Bronchial epithelial cell (primary cell): ENCODE results near the gene CD55. TPM values are rescaled to one million over a fixed set of nuclear protein-coding genes. Genes with fewer than 3 reads are reported as not detected.

Experiments used
- DNase-seq: peaks from one replicate; pipeline ENCODE4 v3.0.0-alpha.2; 2010; ENCODE audit warnings: low read depth
- FAIRE-seq: peaks from 2 replicates; lab custom pipeline; 2011; peaks lifted over from hg19 to GRCh38; lab: Jason Lieb, UNC
- H3K27me3 ChIP-seq: 2 replicates; pipeline ENCODE4 v1.5.1; 2011; ENCODE audit warnings: low read length; ENCODE audit not compliant: control insufficient read depth, insufficient read depth
- H3K36me3 ChIP-seq: 2 replicates; pipeline ENCODE4 v1.5.1; 2011; ENCODE audit warnings: low read length; ENCODE audit not compliant: control insufficient read depth, insufficient read depth
- H3K4me3 ChIP-seq: 2 replicates; pipeline ENCODE4 v1.5.1; 2011; ENCODE audit warnings: mild to moderate bottlenecking, low read depth, low read length, control low read depth
- CTCF ChIP-seq: IDR thresholded peaks from 2 replicates; pipeline ENCODE4 v1.5.1; 2011; ENCODE audit warnings: mild to moderate bottlenecking, moderate library complexity, low read length, control low read depth, inconsistent platforms; ENCODE audit not compliant: insufficient read depth, severe bottlenecking
- total RNA-seq: library from RNA; depleted of rRNA; stranded (reverse); fragments of >200 nt; gene quantifications from 2 replicates; pipeline ENCODE4 v1.2.1, GENCODE V29; 2014

CD55 gene
- total RNA-seq, 1 donor from 2014 or later: 85.3 TPM

GRCh38 chr1:207333620-207334019, 12.1 kb downstream of the CD55 start:
- FAIRE-seq: no peak
- DNase-seq: no peak
- TF ChIP-seq CTCF: no peak
- Histone ChIP-seq H3K36me3 (peaks cover 14% of the 10 kb centered on the region), H3K4me3 (no peak overlapping the region), H3K27me3 (no peaks in the 10 kb centered on the region)

DNA sequence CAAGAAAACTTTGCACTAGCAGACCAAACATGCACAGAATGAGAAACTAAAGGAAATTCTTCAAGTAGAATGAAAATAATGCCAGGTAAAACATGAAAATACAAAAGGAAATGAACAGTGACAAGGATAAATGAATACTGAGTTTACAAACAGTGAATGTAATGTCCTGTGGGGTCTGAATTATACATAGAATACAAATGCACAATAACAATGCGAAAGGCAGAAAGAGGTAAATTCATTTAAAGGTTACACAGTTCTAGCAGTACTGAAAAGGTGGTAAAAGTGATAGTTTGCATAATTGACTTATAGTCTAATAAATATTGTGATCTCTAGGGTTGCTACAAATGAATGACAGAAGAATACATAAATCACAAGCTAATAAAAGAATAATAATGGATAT, 12.9 kb downstream of the CD55 start:
- no peak for DNase-seq
- H3K27me3 ChIP-seq: no peaks in the 10 kb centered on the region
- no peak for TF ChIP-seq CTCF
- peaks cover 8% of the 10 kb centered on the region for H3K36me3 ChIP-seq
- FAIRE-seq: no peak
- H3K4me3 ChIP-seq: no peak overlapping the region

DNA sequence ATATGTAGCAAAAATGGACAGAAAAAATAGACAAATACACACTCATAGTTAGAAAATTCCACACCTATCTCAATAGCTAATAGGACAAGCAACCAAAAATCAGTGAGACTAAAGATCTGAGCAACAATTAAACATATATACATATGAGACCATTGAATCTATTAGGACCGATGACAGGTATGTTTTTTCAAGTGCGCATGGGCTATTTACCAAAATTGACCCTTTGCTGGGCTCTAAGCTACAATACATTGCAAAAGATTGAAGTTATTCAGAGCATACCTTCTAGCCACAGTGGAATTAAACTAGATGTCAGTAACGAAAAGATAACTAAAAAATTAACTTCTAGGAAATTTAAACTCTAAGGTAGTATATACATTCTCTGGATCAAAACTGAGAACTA, 13.7 kb downstream of the CD55 start:
- DNase-seq (no peak), FAIRE-seq (no peak)
- Histone ChIP-seq H3K4me3 (no peak overlapping the region), H3K36me3 (peaks cover 8% of the 10 kb centered on the region), H3K27me3 (no peaks in the 10 kb centered on the region)
- TF ChIP-seq CTCF: no peak

- no peak for FAIRE-seq
- H3K36me3 ChIP-seq: peaks cover 8% of the 10 kb centered on the region
- DNase-seq: peak; percentile 72
These were observed 14.4 kb downstream of the CD55 start for GRCh38 chr1:207335695-207336363.

DNA sequence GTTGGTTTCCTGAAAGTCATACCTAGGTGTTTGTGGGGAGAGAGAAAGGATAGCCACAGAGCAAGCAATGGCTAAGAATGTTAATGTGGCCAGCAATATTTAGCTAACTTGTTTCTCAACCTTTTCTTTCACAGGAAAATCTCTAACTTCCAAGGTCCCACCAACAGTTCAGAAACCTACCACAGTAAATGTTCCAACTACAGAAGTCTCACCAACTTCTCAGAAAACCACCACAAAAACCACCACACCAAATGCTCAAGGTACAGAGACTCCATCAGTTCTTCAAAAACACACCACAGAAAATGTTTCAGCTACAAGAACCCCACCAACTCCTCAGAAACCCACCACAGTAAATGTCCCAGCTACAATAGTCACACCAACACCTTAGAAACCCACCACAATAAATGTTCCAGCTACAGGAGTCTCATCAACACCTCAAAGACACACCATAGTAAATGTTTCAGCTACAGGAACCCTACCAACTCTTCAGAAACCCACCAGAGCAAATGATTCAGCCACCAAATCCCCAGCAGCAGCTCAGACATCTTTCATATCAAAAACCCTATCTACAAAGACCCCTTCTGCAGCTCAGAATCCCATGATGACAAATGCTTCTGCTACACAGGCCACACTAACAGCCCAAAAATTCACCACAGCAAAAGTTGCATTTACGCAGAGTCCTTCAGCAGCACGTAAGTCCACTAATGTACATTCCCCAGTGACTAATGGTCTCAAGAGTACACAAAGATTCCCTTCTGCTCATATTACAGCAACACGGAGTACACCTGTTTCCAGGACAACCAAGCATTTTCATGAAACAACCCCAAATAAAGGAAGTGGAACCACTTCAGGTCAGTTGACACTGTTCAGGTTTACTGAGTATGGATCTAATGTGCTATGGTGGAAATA, 15.3 kb downstream of the CD55 start:
- Histone ChIP-seq H3K36me3 (peaks cover 8% of the 10 kb centered on the region), H3K27me3 (no peaks in the 10 kb centered on the region), H3K4me3 (no peak overlapping the region)
- peak; percentile 51 for DNase-seq
- FAIRE-seq: no peak
- no peak for TF ChIP-seq CTCF

More at GRCh38 chr1:207335695-207336363, 14.4 kb downstream of the CD55 start:
- Histone ChIP-seq H3K4me3 (no peak overlapping the region), H3K27me3 (no peaks in the 10 kb centered on the region)
- no peak for TF ChIP-seq CTCF
